Activated CD8-positive, alpha-beta T cell treated with anti-CD3 and anti-CD28 coated beads for 36 hours (primary cell): Measurements from ENCODE around the gene SLC29A1. TPM values are rescaled to one million over a fixed set of nuclear protein-coding genes. Genes with fewer than 3 reads are reported as not detected.

ENCODE experiments used
- ATAC-seq: fragments of 200-7000 bp; cut with Tn5 transposase; one replicate; pipeline ENCODE4 v1.10.0; 2021; ENCODE audit warnings: mild to moderate bottlenecking, moderate library complexity
- CTCF ChIA-PET: fragments of 350-600 bp; sonication (Branson Sonifier 250); formaldehyde crosslinking; loops from one replicate; lab custom pipeline; 2021; ENCODE audit warnings: antibody characterized with exemption; lab: Charles Lee
- POLR2A ChIA-PET: fragments of 350-600 bp; sonication (Branson Sonifier 250); formaldehyde crosslinking; loops from one replicate; lab custom pipeline; 2021; ENCODE audit warnings: antibody characterized with exemption; lab: Charles Lee
- DNase-seq: peaks from one replicate; pipeline ENCODE4 v3.0.0-alpha.2; 2020
- H3K27ac Mint-ChIP-seq: one replicate; pipeline ENCODE4 v1.8.0; 2021; ENCODE audit warnings: mild to moderate bottlenecking, mixed read lengths
- H3K27me3 Mint-ChIP-seq: one replicate; pipeline ENCODE4 v1.8.0; 2021; ENCODE audit warnings: mixed read lengths
- H3K36me3 Mint-ChIP-seq: one replicate; pipeline ENCODE4 v1.8.0; 2021; ENCODE audit warnings: low read depth, mixed read lengths
- H3K4me1 Mint-ChIP-seq: one replicate; pipeline ENCODE4 v1.8.0; 2021; ENCODE audit warnings: low read depth, mixed read lengths
- H3K4me3 Mint-ChIP-seq: one replicate; pipeline ENCODE4 v1.8.0; 2021; ENCODE audit warnings: mild to moderate bottlenecking, moderate library complexity, mixed read lengths
- H3K9me3 Mint-ChIP-seq: one replicate; pipeline ENCODE4 v1.8.0; 2021; ENCODE audit warnings: mixed read lengths
- intact Hi-C: fragments of 100-400 bp; cut with micrococcal nuclease; formaldehyde crosslinking; loops from one replicate; pipeline ENCODE4 v1.10.0; 2022
- total RNA-seq, 2 experiments: library from RNA; stranded (reverse); gene quantifications; one replicate each; pipeline ENCODE4 v1.2.3, GENCODE V29; 2021
- TF ChIP-seq, protein P1 (sequence below): fragments of 200-600 bp; IDR thresholded peaks from one replicate; pipeline ENCODE4 v1.8.0; 2022; ENCODE audit warnings: antibody characterized with exemption, mild to moderate bottlenecking

Gene SLC29A1
- total RNA-seq, 2 experiments from 2014 or later: 56.1 to 57.4 TPM

DNA sequence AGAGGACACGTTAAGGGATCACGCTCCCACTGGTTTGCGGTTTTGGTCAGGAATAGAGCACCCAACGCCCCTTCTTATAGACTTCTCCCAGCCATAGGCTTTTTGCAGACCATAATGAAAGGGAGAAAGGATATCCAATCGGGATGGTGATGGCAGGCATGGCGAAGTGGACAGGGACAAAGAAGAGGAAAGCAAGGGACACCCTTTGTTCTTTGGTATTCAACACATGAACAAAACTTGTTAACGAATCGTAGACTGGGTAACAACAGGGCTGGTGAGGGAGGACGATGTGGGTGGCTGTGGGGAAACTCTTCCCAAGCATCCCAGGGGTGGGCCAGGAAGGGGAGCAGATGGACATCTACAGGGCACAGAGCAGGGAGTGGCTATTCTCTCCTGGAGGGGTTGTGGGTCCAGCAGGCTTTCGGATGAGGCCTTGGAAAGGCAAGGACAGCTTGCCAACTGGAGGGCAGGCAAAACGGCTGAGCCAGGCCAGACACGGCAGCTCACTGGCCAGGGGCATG lies 22.1 kb downstream of the SLC29A1 start:
- ChIA-PET CTCF (interaction anchor here (0.9 to 7.3 kb wide), 11 partner anchors 10 to 149 kb away, joined by 3 to 47 read pairs (median 6); partner anchors contain the start of genes AARS2, SLC29A1 and SLC35B2), POLR2A (interaction anchor here (0.8 to 10.9 kb wide), 10 partner anchors 8 to 114 kb away, joined by 3 to 486 read pairs (median 13); partner anchors contain the start of genes MYMX, NFKBIE, SLC29A1 and SLC35B2)
- ATAC-seq (no peak), DNase-seq (no peak)
- intact Hi-C loops: no loop called here
- Mint-ChIP-seq H3K4me1 (peaks cover 27% of the 10 kb centered on the region), H3K36me3 (peaks cover 38% of the 10 kb centered on the region), H3K27me3 (peaks cover 3% of the 10 kb centered on the region), H3K9me3 (no peaks in the 10 kb centered on the region), H3K4me3 (peak overlapping the region; percentile 100), H3K27ac (peak overlapping the region; percentile 100)
- TF ChIP-seq, protein P1, sequence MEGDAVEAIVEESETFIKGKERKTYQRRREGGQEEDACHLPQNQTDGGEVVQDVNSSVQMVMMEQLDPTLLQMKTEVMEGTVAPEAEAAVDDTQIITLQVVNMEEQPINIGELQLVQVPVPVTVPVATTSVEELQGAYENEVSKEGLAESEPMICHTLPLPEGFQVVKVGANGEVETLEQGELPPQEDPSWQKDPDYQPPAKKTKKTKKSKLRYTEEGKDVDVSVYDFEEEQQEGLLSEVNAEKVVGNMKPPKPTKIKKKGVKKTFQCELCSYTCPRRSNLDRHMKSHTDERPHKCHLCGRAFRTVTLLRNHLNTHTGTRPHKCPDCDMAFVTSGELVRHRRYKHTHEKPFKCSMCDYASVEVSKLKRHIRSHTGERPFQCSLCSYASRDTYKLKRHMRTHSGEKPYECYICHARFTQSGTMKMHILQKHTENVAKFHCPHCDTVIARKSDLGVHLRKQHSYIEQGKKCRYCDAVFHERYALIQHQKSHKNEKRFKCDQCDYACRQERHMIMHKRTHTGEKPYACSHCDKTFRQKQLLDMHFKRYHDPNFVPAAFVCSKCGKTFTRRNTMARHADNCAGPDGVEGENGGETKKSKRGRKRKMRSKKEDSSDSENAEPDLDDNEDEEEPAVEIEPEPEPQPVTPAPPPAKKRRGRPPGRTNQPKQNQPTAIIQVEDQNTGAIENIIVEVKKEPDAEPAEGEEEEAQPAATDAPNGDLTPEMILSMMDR: no peak

DNA sequence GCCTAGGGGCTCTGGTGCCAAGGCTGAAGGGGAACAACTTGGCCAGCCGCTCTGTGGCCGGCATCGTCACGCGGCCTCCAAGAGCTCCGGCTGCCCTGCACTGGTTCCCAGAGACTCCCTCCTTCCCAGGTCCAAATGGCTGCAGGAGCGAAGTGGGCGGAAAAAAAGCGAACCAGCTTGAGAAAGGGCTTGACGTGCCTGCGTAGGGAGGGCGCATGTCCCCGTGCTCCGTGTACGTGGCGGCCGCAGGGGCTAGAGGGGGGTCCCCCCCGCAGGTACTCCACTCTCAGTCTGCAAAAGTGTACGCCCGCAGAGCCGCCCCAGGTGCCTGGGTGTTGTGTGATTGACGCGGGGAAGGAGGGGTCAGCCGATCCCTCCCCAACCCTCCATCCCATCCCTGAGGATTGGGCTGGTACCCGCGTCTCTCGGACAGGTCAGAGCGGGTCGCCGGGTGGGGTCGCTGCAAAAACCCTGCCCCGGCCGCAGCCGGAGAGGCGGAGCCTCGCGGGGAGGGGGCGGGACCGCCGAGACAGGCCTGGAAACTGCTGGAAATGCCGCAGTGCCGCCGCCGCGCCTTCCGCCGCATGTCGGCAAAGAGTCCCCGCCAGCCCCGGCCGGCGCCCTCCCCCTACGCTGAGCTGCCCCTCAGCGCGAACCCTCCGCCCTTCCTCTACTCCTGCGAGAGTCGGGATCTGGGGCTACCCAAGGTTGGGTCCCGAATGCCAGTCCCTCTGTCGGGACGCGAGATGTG lies 22.7 kb downstream of the SLC29A1 start:
- peak overlapping the region; percentile 100 for H3K4me3 Mint-ChIP-seq
- ChIA-PET POLR2A (interaction anchor here (0.6 to 10.9 kb wide), 30 partner anchors 8 to 1462 kb away, joined by 3 to 486 read pairs (median 5); partner anchors contain the start of genes CDC5L, MYMX, NFKBIE and SLC29A1), CTCF (interaction anchor here (1.0 to 7.3 kb wide), 11 partner anchors 11 to 150 kb away, joined by 3 to 47 read pairs (median 6); partner anchors contain the start of genes AARS2, SLC29A1 and SLC35B2)
- intact Hi-C loops: no loop called here
- H3K4me1 Mint-ChIP-seq: peaks cover 33% of the 10 kb centered on the region
- TF ChIP-seq, protein P1: no peak
- peak; percentile 89 for DNase-seq
- H3K27ac Mint-ChIP-seq: peak overlapping the region; percentile 100
- H3K9me3 Mint-ChIP-seq: no peaks in the 10 kb centered on the region
- peaks cover 3% of the 10 kb centered on the region for H3K27me3 Mint-ChIP-seq
- H3K36me3 Mint-ChIP-seq: peaks cover 45% of the 10 kb centered on the region
- ATAC-seq: peak; percentile 57

DNA sequence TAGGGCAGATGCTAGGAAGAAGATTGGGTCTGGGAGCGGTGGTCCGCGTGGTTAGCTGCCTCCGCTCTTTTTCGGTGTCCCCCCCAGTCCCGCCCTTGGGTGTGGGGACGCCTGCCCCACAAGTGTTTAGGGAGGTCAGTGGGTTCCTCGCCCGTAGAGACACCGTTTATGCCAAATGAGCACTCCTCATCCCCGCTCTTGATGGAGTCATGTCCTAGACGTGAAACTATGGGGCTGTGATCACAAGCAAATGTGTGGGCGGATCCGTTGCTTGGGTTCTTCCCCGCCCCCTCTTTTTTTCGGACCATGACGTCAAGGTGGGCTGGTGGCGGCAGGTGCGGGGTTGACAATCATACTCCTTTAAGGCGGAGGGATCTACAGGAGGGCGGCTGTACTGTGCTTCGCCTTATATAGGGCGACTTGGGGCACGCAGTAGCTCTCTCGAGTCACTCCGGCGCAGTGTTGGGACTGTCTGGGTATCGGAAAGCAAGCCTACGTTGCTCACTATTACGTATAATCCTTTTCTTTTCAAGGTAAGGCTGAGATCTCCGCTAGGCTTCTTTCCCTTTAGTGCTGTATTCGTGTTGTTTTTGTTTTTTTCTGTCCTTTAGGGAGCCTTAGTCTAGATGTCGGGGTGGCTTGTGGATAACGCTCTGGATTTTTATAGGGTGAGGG lies 23.4 kb downstream of the SLC29A1 start, which contains the start of gene HSP90AB1:
HSP90AB1 (plus strand) TSS at position 439 of the 675 bp plus-strand sequence. CDS start 1,529 bp downstream, outside the sequence.
- Mint-ChIP-seq H3K27ac (peak within 1 kb of the TSS; percentile 100), H3K36me3 (peaks cover 52% of the 10 kb centered on the region), H3K9me3 (no peaks in the 10 kb centered on the region), H3K27me3 (peaks cover 3% of the 10 kb centered on the region), H3K4me1 (peaks cover 39% of the 10 kb centered on the region), H3K4me3 (peak within 1 kb of the TSS; percentile 100)
- TF ChIP-seq, protein P1: no peak
- ATAC-seq (peak; percentile 85), DNase-seq (peak; percentile 99)
- ChIA-PET POLR2A (interaction anchor here (0.6 to 10.9 kb wide), 36 partner anchors 9 to 1462 kb away, joined by 3 to 486 read pairs (median 5); partner anchors contain the start of genes CDC5L, MYMX, NFKBIE and SLC29A1), CTCF (interaction anchor here (1.0 to 7.3 kb wide), 9 partner anchors 11 to 78 kb away, joined by 3 to 47 read pairs (median 6); partner anchors contain the start of genes SLC29A1 and SLC35B2)
- intact Hi-C loops: no loop called here

DNA sequence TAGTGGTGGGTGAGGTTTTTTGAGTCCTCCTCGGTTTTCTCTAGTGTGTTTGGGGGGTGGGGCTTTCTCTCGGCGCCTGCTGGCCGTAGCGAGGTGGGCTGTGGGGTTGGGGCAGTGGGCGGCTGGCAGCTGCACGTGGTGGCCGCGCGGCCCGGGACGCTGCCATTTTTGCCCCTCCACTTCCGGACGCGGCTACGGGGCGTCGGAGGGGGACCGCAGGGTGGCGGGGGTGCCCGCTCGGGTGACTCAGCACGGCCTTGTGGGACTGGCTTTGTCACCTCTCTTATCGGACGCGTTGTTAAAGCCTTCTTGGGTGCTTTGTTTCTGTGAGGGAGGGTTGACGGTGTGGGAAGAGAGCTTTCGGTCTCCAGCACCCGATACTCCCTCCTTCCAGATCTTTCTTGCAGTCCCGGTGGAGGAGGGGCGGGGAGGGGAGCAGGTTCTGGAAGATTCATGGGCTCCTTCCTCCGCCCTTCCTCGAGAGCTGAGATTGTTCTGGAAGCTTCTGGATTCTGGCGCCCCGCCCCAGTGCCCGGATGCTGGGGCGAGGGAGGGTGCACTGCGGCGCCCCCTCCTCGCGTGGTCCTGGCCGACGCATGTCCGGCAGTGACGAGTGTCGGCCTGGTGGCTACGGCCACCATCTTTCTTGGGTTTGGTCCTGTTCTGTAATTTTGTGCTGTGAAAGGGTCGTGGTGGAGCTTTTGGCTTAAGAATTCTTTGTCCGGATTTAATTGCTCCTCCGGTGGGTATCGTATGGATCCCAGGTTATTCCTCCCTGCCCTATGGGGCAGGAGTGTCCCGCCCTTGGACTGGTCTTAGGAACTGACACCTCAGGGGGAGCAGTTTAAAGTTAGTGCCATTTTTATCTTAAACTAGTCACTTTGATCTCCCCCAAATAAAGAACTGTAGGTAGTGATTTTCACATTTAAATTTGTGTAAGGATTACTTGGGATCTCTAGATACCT lies 24.2 kb downstream of the SLC29A1 start:
- H3K36me3 Mint-ChIP-seq: peaks cover 60% of the 10 kb centered on the region
- H3K4me1 Mint-ChIP-seq: peaks cover 44% of the 10 kb centered on the region

More for the DNA sequence above, 24.2 kb downstream of the SLC29A1 start:
- intact Hi-C loops: no loop called here
- peak; percentile 91 for DNase-seq
- peak; percentile 47 for ATAC-seq
- Mint-ChIP-seq H3K27ac (peak overlapping the region; percentile 100), H3K9me3 (no peaks in the 10 kb centered on the region), H3K27me3 (peaks cover 3% of the 10 kb centered on the region), H3K4me3 (peak overlapping the region; percentile 100)
- ChIA-PET POLR2A (interaction anchor here (0.7 to 10.9 kb wide), 38 partner anchors 9 to 1463 kb away, joined by 3 to 486 read pairs (median 5); partner anchors contain the start of genes AARS2, MRPL14, NFKBIE and POLR1C), CTCF (interaction anchor here (0.8 to 7.3 kb wide), 7 partner anchors 10 to 79 kb away, joined by 3 to 47 read pairs (median 4); partner anchors contain the start of gene SLC35B2)
- TF ChIP-seq, protein P1: no peak
